GM18861 (cell line): ENCODE measurements around the gene FOSL1.
"Not testable (repeated sequence)": the region's sequence is repeated elsewhere in the genome, so short reads cannot be mapped to it uniquely, and the experiment has no call there.

Experiments
- ATAC-seq: cut with Tn5 transposase; IDR thresholded peaks from one replicate; pipeline ENCODE4 v1.9.1; 2021; ENCODE audit not compliant: unreplicated experiment

FOSL1 gene

GRCh38 chr11:65853246-65853979, 46.8 kb downstream of the FOSL1 start:
- ATAC-seq: no peak

DNA sequence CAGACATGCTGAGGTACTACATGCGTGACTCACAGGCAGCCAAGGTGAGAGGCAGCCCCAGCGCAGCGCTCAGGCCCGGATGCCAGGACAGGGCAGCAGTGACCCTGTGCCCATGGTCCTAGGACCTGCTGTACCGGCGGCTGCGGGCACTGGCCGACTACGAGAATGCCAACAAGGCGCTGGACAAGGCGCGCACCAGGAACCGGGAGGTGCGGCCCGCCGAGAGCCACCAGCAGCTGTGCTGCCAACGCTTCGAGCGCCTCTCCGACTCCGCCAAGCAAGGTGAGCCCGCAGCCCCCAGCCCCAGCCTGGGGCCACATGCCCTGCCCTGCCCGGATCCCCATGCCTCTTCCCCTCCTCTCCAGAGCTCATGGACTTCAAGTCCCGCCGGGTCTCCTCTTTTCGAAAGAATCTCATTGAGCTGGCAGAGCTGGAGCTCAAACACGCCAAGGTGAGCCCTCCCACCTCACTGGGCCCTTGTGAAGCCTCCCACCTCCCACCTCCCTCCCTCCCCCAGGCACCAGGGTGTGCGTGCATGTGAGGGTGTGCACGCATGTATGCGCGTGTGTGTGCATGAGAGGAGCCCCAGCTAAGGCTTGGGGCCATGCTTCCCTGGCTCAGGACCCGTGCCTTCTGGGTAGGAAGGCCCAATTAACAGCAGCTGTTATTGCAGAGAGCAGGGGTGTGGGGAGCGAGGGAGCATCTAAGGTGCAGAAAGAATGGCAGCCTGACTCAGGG, 47.5 kb downstream of the FOSL1 start:
- ATAC-seq: no peak

DNA sequence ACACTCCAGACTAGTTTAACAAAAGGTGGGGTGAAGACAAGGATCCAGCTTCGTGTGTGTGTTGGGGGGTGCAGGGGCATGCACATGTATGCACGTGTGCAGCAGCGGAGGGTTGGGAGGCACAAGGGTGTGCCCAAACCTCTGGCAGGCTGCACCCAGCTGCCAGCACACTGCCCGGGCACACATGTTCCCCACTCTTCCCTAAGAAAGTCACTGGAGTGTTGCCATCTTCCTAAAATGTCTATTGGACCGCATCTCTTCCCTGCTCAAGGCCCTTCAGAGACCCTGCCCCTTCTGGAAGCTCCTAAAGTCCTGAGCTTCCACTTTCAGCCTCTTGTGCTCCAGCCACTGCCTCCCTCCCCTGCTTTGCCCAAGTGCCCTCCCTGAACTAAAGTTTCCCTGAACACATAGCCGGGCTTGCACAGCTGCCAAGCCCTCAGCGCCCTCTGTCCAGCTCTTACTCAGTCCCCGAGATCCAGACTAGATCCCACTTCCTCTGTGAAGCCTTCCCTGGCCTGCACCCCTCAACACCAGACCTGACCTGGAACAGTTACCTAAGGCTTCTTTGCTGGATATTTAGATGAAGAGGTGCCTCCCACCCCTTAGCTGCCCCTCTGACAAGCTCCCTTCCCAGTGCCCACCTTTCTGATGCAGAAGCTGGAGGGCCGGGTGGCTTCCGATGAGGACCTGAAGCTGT, 48.2 kb downstream of the FOSL1 start:
- no peak for ATAC-seq

DNA sequence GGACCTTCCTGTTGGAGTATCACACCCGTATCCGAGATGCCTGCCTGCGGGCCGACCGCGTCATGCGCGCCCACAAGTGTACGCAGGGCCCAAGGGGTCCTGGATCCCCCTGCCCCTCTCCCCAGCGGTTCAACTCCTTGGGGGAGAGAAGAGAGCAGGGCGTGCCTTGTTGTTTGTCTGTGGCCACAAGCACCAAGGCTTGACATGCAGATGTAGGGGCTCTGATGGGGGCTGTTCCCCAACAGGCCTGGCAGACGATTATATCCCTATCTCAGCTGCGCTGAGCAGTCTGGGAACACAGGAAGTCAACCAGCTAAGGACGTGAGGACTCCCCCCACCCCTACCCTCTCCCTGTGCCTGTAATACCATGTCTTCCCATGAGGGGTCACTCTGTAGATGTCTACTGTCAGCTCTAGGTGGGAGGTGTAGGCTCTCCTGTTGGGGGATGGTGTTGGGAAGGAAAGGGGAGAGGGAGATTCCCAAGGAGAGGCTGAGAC, 49.1 kb downstream of the FOSL1 start:
- ATAC-seq: no peak

GRCh38 chr11:65850217-65851082, 49.7 kb downstream of the FOSL1 start:
- no peak for ATAC-seq

DNA sequence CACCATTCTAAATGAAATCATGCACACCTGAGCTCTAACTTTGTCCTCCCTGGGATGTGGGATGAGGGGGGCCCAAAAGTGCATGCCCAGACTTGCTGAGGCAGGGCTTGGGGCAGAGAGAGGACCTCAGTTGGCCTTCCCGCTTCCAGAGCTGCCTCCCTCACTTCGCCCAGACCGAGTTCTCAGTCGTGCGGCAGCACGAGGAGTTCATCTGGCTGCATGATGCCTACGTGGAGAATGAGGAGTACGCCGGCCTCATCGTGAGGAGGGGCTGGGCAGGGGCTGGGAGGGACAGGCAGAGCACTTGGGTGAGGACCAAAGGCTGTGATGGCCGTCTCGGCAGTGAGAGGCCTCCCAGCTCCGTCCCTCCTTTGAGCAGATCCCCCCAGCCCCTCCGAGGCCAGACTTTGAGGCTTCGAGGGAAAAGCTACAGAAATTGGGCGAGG, 50.4 kb downstream of the FOSL1 start:
- ATAC-seq: no peak

- no peak for ATAC-seq
Observed at GRCh38 chr11:65849366-65849765, 50.8 kb downstream of the FOSL1 start.

GRCh38 chr11:65848693-65849092, 51.5 kb downstream of the FOSL1 start:
- not testable (repeated sequence) for ATAC-seq

DNA sequence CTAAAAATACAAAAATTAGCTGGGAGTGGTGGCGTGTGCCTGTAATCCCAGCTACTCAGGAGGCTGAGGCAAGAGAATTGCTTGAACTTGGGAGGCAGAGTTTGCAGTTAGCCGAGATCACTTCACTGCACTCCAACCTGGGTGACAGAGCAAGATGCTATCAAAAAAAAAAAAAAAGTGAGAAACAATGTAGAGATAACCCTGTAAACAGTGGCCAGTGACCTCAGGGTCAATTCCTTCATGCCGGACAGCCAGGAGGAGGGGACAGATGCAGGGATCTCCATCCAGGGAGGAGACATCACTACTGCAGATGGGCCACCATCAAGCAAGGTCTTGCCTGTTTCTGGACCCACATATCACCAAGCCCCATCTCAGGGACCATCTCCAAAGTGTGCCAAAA, 52.4 kb downstream of the FOSL1 start:
- no peak for ATAC-seq

DNA sequence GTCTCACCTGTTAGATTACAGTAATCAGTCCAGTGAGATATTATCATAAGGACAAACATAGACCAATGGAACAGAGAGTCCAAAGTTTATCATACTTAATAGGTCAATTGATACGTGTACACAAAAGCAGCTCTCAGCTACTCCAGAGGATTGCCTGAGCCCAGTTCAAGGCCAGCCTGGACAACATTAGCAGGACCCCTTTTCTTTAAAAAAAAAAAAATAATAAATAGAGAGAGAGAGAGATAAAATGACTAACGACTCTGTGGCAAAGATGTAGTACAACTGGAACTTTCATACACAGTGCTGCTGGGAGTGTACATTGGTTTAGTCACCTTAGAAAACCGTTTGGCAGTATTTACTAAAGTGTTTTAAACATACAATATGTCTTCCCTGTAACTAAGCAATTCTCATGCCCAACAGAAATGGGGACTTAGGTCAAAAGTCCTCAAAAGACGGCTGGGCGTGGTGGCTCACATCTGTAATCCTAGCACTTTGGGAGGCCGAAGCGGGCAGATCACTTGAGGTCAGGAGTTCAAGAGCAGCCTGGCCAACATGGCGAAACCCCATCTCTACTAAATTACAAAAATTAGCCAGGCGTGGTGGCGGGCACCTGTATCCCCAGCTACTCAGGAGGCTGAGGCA, 55.8 kb downstream of the FOSL1 start:
- ATAC-seq: no peak

DNA sequence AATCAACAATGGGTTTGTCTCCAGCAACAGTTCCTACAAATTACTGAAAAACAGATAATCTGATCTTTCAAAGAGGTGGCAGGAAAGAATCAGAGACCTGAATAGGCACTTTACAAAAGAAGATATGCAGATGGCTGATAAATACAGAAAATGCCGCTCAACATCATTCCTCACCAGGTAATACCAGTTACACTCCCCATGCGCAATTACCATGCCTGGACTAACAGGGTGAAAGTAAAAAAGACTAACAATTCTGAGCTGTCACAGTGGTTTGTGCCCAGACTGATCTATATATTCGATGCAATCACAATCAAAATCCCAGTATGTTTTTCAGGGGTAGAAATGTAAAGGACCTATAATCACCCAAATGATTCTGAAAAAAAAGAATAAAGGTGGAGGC, 56.4 kb downstream of the FOSL1 start:
- no peak for ATAC-seq

GRCh38 chr11:65842144-65842543, 58.0 kb downstream of the FOSL1 start:
- no peak for ATAC-seq
